ENCODE data around the gene HERC2. TPM values are rescaled to one million over a fixed set of nuclear protein-coding genes. Genes with fewer than 3 reads are reported as not detected.

HERC2 gene
- total RNA-seq, 2 donors from 2014 or later: 105 to 112 TPM

DNA sequence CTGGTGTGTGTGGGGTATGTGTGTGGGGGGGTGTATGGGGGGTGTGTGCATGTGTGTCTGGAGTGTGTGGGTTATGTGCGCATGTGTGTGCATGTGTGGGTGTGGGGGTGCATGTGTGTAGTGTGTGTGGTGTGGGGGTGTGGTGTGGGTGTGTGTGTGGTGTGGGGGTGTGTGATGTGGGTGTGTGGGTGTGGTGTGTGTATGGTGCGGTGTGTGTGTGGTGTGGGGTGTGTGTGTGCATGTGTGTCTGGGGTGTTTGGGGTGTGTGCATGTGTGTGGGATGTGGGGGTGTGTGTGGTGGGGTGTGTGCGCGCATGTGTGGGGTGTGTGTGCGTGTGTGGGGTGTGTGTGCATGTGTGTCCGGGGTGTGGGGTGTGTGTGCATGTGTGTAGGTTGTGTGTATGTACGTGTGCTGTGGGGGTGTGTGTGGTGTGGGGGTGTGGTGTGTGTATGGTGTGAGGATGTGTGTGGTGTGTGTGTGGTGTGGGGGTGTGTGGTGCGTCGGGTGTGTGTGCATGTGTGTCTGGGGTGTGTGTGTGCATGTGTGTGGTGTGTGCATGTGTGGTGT is 216.7 kb downstream of the HERC2 start:
- WGBS, 2 experiments (ENCODE audit: insufficient coverage in 1 of 2, insufficient read length in 1 of 2): 93% methylated on average over 5 of the region's 9 CpGs; no CpG with 5 or more reads in 1 of the 2 experiments
- Mint-ChIP-seq H3K27me3 (ENCODE audit: insufficient read depth) (peaks cover 67% of the 10 kb centered on the region), H3K36me3 (ENCODE audit: low read depth) (no peaks in the 10 kb centered on the region), H3K4me1 (peaks cover 2% of the 10 kb centered on the region), H3K27ac (no peak overlapping the region), H3K4me3 (no peak overlapping the region), H3K9me3 (no peaks in the 10 kb centered on the region)
- H3K4me1 ChIP-seq (ENCODE audit: control insufficient read depth, insufficient read depth, low read length): no peaks in the 10 kb centered on the region
- H3K9me3 ChIP-seq (ENCODE audit: control insufficient read depth, low read length): no peaks in the 10 kb centered on the region
- DNase-seq: no peak
- no peak overlapping the region for H3K9ac ChIP-seq (ENCODE audit: extremely low read depth, low read length, poor library complexity, severe bottlenecking)
- H3K27me3 ChIP-seq (ENCODE audit: control insufficient read depth, insufficient read depth, low read length, poor library complexity, severe bottlenecking): peaks cover 68% of the 10 kb centered on the region
- no peak overlapping the region for H3K4me3 ChIP-seq (ENCODE audit: low read length)
- no peak overlapping the region for H3K27ac ChIP-seq (ENCODE audit: low read depth, low read length)
- no peak for TF ChIP-seq CTCF (conservative IDR thresholded peaks at IDR 0.05)
- peaks cover 5% of the 10 kb centered on the region for H3K36me3 ChIP-seq (ENCODE audit: control insufficient read depth, insufficient read depth, low read length)

GRCh38 chr15:28104326-28104725 is 217.7 kb downstream of the HERC2 start:
- Mint-ChIP-seq H3K4me1 (peaks cover 2% of the 10 kb centered on the region), H3K27ac (no peak overlapping the region), H3K4me3 (no peak overlapping the region), H3K36me3 (ENCODE audit: low read depth) (no peaks in the 10 kb centered on the region), H3K27me3 (ENCODE audit: insufficient read depth) (peaks cover 76% of the 10 kb centered on the region), H3K9me3 (no peaks in the 10 kb centered on the region)
- no peak for TF ChIP-seq CTCF (conservative IDR thresholded peaks at IDR 0.05)
- no peaks in the 10 kb centered on the region for H3K36me3 ChIP-seq (ENCODE audit: control insufficient read depth, insufficient read depth, low read length)
- no peaks in the 10 kb centered on the region for H3K9me3 ChIP-seq (ENCODE audit: control insufficient read depth, low read length)
- H3K4me3 ChIP-seq (ENCODE audit: low read length): no peak overlapping the region
- peaks cover 78% of the 10 kb centered on the region for H3K27me3 ChIP-seq (ENCODE audit: control insufficient read depth, insufficient read depth, low read length, poor library complexity, severe bottlenecking)
- WGBS, 2 experiments (ENCODE audit: insufficient coverage in 1 of 2, insufficient read length in 1 of 2): 50 to 83% methylated on average over 1 to 10 of the region's 10 CpGs
- no peaks in the 10 kb centered on the region for H3K4me1 ChIP-seq (ENCODE audit: control insufficient read depth, insufficient read depth, low read length)
- peak; percentile 59 for DNase-seq
- H3K9ac ChIP-seq (ENCODE audit: extremely low read depth, low read length, poor library complexity, severe bottlenecking): no peak overlapping the region
- no peak overlapping the region for H3K27ac ChIP-seq (ENCODE audit: low read depth, low read length)

DNA sequence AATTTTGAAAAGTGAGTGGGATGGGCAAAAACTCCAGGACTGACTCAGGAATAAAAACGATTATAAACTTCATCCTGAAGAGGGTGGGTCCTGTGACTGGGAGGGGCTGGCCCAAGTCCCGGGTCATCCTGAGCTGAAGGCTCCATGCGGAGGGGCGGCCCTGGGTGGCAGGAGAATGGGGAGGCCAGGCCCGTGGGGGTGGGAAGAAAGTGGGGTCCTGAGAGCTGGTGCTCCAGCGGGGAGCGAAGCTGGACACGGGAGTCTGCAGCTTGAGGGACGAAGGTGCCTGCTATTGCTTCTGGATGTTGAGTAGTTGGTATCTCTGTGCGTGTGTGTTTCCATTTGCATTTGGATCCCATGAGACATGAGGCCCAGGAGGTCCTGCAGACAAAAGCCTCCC is 218.1 kb downstream of the HERC2 start:
- WGBS, 2 experiments (ENCODE audit: insufficient coverage in 1 of 2, insufficient read length in 1 of 2): 87 to 88% methylated on average over 2 to 10 of the region's 10 CpGs
- Mint-ChIP-seq H3K36me3 (ENCODE audit: low read depth) (no peaks in the 10 kb centered on the region), H3K4me1 (peaks cover 2% of the 10 kb centered on the region), H3K27ac (no peak overlapping the region), H3K4me3 (no peak overlapping the region), H3K9me3 (no peaks in the 10 kb centered on the region), H3K27me3 (ENCODE audit: insufficient read depth) (peaks cover 80% of the 10 kb centered on the region)
- Histone ChIP-seq H3K36me3 (ENCODE audit: control insufficient read depth, insufficient read depth, low read length) (no peaks in the 10 kb centered on the region), H3K9me3 (ENCODE audit: control insufficient read depth, low read length) (no peaks in the 10 kb centered on the region), H3K9ac (ENCODE audit: extremely low read depth, low read length, poor library complexity, severe bottlenecking) (no peak overlapping the region), H3K27me3 (ENCODE audit: control insufficient read depth, insufficient read depth, low read length, poor library complexity, severe bottlenecking) (peaks cover 82% of the 10 kb centered on the region), H3K27ac (ENCODE audit: low read depth, low read length) (no peak overlapping the region), H3K4me1 (ENCODE audit: control insufficient read depth, insufficient read depth, low read length) (no peaks in the 10 kb centered on the region), H3K4me3 (ENCODE audit: low read length) (no peak overlapping the region)
- TF ChIP-seq CTCF (conservative IDR thresholded peaks at IDR 0.05): no peak
- DNase-seq: peak; percentile 35
